Kidney (tissue), 14 donors: ENCODE results near the gene MYCBP. TPM values are rescaled to one million over a fixed set of nuclear protein-coding genes. Genes with fewer than 3 reads are reported as not detected.

Experiments
- DNase-seq, 5 donors: peaks; one replicate each; pipeline ENCODE4 v3.0.0-alpha.2; 2013 to 2020
- FAIRE-seq: peaks from 2 replicates; lab custom pipeline; 2012; peaks lifted over from hg19 to GRCh38; lab: Jason Lieb, UNC
- H3K27ac ChIP-seq, 2 donors: one replicate each; pipeline ENCODE4 v1.7.0; 2013; ENCODE audit warnings: low read depth in 2 of 2, low read length in 2 of 2, inconsistent platforms in 1 of 2
- H3K27me3 ChIP-seq: one replicate; pipeline ENCODE4 v1.7.1; 2013; ENCODE audit warnings: low read length, inconsistent platforms; ENCODE audit not compliant: control insufficient read depth, insufficient read depth
- H3K36me3 ChIP-seq, 3 donors: one replicate each; pipeline versions ENCODE4 v1.7.0 to v1.7.1; 2013; ENCODE audit warnings: low read length in 3 of 3, control low read depth in 1 of 3, inconsistent platforms in 1 of 3; ENCODE audit not compliant: insufficient read depth in 3 of 3, control insufficient read depth in 2 of 3
- H3K4me1 ChIP-seq, 3 donors: one replicate each; pipeline versions ENCODE4 v1.7.0 to v1.7.1; 2013; ENCODE audit warnings: low read length in 3 of 3, inconsistent platforms in 1 of 3, low read depth in 1 of 3; ENCODE audit not compliant: control insufficient read depth in 2 of 3, insufficient read depth in 2 of 3
- H3K4me3 ChIP-seq, 3 donors: one replicate each; pipeline versions ENCODE4 v1.7.0 to v1.8.1; 2013; ENCODE audit warnings: low read length in 3 of 3, control low read depth in 1 of 3, inconsistent platforms in 1 of 3
- H3K9ac ChIP-seq, 3 donors: one replicate each; pipeline versions ENCODE4 v1.7.0 to v1.7.1; 2013; ENCODE audit warnings: low read length in 3 of 3, control low read depth in 1 of 3, inconsistent platforms in 1 of 3
- H3K9me3 ChIP-seq, 3 donors: one replicate each; pipeline versions ENCODE4 v1.7.0 to v1.7.1; 2013; ENCODE audit warnings: low read length in 3 of 3, control low read depth in 1 of 3, inconsistent platforms in 1 of 3; ENCODE audit not compliant: control insufficient read depth in 2 of 3, insufficient read depth in 1 of 3
- intact Hi-C: fragments of 100-400 bp; cut with DNase I; formaldehyde crosslinking; loops from one replicate; pipeline ENCODE4 v1.11.1; 2022
- polyA plus RNA-seq: library from polyadenylated mRNA; stranded (reverse); fragments of 350-450 nt; fragmentation: Illumina TruSeq; extraction: RNeasy Lipid Tissue Mini Kit (QIAGEN cat#74804); gene quantifications from one replicate; pipeline ENCODE4 v1.2.3, GENCODE V29; 2014; ENCODE audit warnings: low read depth, low replicate concordance; ENCODE audit not compliant: insufficient read depth
- total RNA-seq: library from RNA; stranded (reverse); fragmentation: NEBNext Ultra II Directional; extraction: Animal tissue kit (Norgen Biotek cat#: 25700); gene quantifications from one replicate; pipeline ENCODE4 v1.2.1, GENCODE V29; 2021
- TF ChIP-seq, protein P1 (sequence below): IDR thresholded peaks from 3 replicates; pipeline ENCODE4 v1.5.1; 2012; ENCODE audit warnings: mild to moderate bottlenecking, moderate library complexity, borderline replicate concordance; ENCODE audit not compliant: insufficient read depth; ENCODE audit errors: extremely low read depth
- donor health status: control.
- donor health status: control.
- donor health status: control.
- donor health status: control.
- donor health status: control.
- donor health status: DM: yes; HTN: yes; CAD: no.
- donor health status: Normal renal cell carcinoma (clear cell type).

Gene MYCBP
- total and polyA plus RNA-seq, 2 donors from 2014 or later, result 20.6 to 31.1 TPM

DNA sequence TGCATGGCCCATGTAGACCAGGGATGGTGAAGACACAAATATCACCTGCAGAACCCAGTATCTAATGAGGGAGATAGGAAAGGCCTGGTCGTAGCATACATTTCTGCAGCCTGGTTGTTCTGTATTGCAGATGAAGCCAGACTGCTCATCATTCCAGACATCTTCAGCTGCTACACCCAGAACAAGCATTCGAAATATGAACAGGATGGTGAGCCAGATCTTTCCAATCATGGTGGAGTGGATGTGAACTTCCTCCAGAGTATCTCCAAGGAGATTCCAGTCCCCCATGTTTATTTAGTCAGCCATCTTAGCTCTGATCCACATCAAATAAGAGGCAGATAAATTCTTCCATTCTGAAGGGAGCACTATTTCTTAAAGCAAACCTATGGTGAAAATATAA, 2.7 kb upstream of the MYCBP start:
- FAIRE-seq, result no peak
- intact Hi-C loops, result no loop called here
- no peaks in the 10 kb centered on the region for H3K9me3 ChIP-seq

DNA sequence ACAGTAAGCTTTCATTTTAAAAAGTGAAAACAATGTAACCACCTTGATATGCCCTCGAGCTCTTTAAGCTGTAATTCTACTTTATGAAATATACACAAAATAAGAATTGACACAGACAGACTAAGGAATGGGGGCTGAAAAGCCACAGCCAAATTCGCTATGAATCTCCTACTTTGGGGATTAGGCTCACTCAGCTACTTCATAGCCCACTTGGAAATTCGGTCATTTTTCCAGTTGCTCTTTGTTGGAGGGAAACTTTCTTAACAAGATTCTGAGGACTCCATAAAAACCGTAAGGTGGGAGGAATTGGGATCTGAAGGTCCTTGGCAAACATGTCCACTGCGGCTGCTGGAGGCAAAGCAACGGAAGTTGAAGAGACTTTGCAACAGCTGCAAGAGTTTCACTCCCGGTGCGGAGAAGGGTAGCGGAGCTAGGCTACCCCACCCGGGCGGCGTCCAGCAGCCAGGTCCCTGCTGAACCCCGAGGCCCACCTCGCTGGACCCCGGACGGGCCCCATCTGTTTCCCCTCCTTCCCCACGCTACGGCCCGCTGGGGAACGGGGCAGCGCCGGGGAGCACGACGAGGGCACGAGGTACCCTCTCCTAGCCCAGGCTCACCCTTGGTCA, 634 bp downstream of the MYCBP start:
- H3K27ac ChIP-seq, result no peak overlapping the region
- H3K27me3 ChIP-seq, result no peaks in the 10 kb centered on the region
- TF ChIP-seq, protein P1, sequence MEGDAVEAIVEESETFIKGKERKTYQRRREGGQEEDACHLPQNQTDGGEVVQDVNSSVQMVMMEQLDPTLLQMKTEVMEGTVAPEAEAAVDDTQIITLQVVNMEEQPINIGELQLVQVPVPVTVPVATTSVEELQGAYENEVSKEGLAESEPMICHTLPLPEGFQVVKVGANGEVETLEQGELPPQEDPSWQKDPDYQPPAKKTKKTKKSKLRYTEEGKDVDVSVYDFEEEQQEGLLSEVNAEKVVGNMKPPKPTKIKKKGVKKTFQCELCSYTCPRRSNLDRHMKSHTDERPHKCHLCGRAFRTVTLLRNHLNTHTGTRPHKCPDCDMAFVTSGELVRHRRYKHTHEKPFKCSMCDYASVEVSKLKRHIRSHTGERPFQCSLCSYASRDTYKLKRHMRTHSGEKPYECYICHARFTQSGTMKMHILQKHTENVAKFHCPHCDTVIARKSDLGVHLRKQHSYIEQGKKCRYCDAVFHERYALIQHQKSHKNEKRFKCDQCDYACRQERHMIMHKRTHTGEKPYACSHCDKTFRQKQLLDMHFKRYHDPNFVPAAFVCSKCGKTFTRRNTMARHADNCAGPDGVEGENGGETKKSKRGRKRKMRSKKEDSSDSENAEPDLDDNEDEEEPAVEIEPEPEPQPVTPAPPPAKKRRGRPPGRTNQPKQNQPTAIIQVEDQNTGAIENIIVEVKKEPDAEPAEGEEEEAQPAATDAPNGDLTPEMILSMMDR, result no peak
- DNase-seq (peak in 2 of 5 donors; percentile 27 to 34), FAIRE-seq (no peak)
- peak overlapping the region; percentile 55 to 88 (median 76) for H3K4me3 ChIP-seq
- no peaks in the 10 kb centered on the region for H3K36me3 ChIP-seq
- intact Hi-C loops, result no loop called here
- no peaks in the 10 kb centered on the region for H3K9me3 ChIP-seq
- peak overlapping the region; percentile 28 to 62 (median 60) for H3K9ac ChIP-seq
- peaks cover 0 to 10% (median 9%) of the 10 kb centered on the region in 3 donors for H3K4me1 ChIP-seq

More for the DNA sequence above, 2.7 kb upstream of the MYCBP start:
- no peaks in the 10 kb centered on the region for H3K36me3 ChIP-seq
- H3K4me1 ChIP-seq, result peaks cover 0 to 10% (median 9%) of the 10 kb centered on the region in 3 donors
- TF ChIP-seq, protein P1, result no peak
- no peak for DNase-seq
- no peak overlapping the region for H3K27ac ChIP-seq
- no peak overlapping the region for H3K9ac ChIP-seq
- H3K4me3 ChIP-seq, result no peak overlapping the region
- no peaks in the 10 kb centered on the region for H3K27me3 ChIP-seq

DNA sequence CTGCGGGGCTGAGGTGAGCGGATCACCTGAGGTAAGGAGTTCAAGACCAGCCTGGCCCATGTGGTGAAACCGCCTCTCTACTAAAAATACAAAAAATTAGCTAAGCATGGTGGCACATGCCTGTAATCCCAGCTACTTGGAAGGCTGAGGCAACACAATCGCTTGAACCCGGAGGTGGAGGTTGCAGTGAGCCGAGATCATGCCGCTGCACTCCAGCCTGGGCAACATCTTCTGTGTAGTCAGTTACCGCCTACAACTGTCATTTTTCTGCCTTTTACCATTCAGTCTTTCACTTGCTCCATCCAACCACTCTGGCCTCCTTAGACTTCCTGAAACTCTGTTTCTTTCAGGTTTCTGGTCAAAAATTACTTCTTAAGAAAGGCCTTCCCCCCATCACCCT, 2.2 kb downstream of the MYCBP start:
- H3K27ac ChIP-seq, result no peak overlapping the region
- no peak for DNase-seq
- H3K36me3 ChIP-seq, result no peaks in the 10 kb centered on the region
- no peaks in the 10 kb centered on the region for H3K27me3 ChIP-seq
- TF ChIP-seq, protein P1, result no peak
- no peaks in the 10 kb centered on the region for H3K9me3 ChIP-seq
- H3K9ac ChIP-seq, result no peak overlapping the region
- intact Hi-C loops, result no loop called here
- peaks cover 0 to 10% (median 9%) of the 10 kb centered on the region in 3 donors for H3K4me1 ChIP-seq
- H3K4me3 ChIP-seq, result no peak overlapping the region
- no peak for FAIRE-seq

DNA sequence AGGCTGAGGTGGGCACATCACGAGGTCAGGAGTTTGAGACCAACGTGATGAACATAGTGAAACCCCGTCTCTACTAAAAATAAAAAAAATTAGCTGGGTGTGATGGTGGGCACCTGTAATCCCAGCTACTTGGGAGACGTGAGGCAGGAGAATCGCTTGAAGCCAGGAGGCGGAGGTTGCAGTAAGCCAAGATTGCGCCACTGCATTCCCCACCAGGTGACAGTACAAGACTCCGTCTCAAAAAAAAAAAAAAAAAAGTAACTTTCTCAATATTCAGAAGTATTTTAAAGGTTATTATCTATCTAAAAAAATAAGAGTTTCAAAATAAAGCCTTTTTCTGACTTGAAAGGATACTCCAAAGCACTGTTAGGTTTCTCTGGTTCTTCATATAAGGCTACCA, 5.9 kb downstream of the MYCBP start:
- TF ChIP-seq, protein P1, result no peak
- Histone ChIP-seq H3K36me3 (peaks cover 0 to 2% (median 0%) of the 10 kb centered on the region in 3 donors), H3K9ac (no peak overlapping the region), H3K27me3 (no peaks in the 10 kb centered on the region), H3K4me3 (no peak overlapping the region), H3K9me3 (no peaks in the 10 kb centered on the region), H3K27ac (no peak overlapping the region), H3K4me1 (peaks cover 0 to 3% (median 0%) of the 10 kb centered on the region in 3 donors)
- FAIRE-seq (no peak), DNase-seq (no peak)
- intact Hi-C loops, result no loop called here
